Pancreas (tissue), 10 donors: ENCODE data around the gene B4GALT4. TPM values are rescaled to one million over a fixed set of nuclear protein-coding genes. Genes with fewer than 3 reads are reported as not detected.

Source experiments
- ATAC-seq, 4 donors: fragments of 200-7000 bp; cut with Tn5 transposase; one replicate each; pipeline versions ENCODE4 v1.8.0 to v1.9.1; 2020; ENCODE audit warnings: mild to moderate bottlenecking in 4 of 4, moderate library complexity in 4 of 4
- DNase-seq, 6 donors: peaks; one replicate each; pipeline ENCODE4 v3.0.0-alpha.2; 2020
- FAIRE-seq: peaks from 2 replicates; lab custom pipeline; 2012; peaks lifted over from hg19 to GRCh38; lab: Jason Lieb, UNC
- H3K27ac ChIP-seq, 4 donors: fragments of 200-600 bp; sonication (generic); 1 replicate in 3 of 4; 2 replicates in 1 of 4; pipeline versions ENCODE4 v1.5.0 to v1.8.0; 2020
- H3K27me3 ChIP-seq, 4 donors: fragments of 200-600 bp; one replicate each; pipeline ENCODE4 v1.8.0; 2021
- H3K36me3 ChIP-seq, 3 donors: fragments of 200-600 bp; sonication (generic) in 1 of 3; one replicate each; pipeline versions ENCODE4 v1.5.0 to v1.8.0; 2020 to 2021
- H3K4me1 ChIP-seq, 3 donors: fragments of 200-600 bp; one replicate each; pipeline ENCODE4 v1.8.0; 2021
- H3K4me3 ChIP-seq, 4 donors: fragments of 200-600 bp; sonication (generic) in 2 of 4; one replicate each; pipeline versions ENCODE4 v1.5.0 to v1.8.0; 2020 to 2021
- H3K9me3 ChIP-seq, 4 donors: fragments of 200-600 bp; one replicate each; pipeline ENCODE4 v1.8.0; 2021
- WGBS, 2 donors: extraction: QIAGEN DNeasy Blood & Tissue Kit; methylation state at CpG; one replicate each; pipeline ENCODE4 v1.1.7; 2013; 5-methylcytosine and 5-hydroxymethylcytosine counted together
- intact Hi-C, 3 donors: fragments of 100-400 bp; cut with DNase I; formaldehyde crosslinking; loops; one replicate each; pipeline versions ENCODE4 v1.11.1 to v1.14.2; 2022
- polyA plus RNA-seq, 2 donors: library from polyadenylated mRNA; stranded (reverse); fragments of 200-250 nt; gene quantifications; one replicate each; pipeline ENCODE4 v1.2.3, GENCODE V29; 2013
- total RNA-seq, 6 donors: library from RNA; stranded (reverse); fragmentation: NEBNext Ultra II Directional in 4 of 6; extraction: Animal tissue kit (Norgen Biotek cat#: 25700) in 4 of 6; gene quantifications; one replicate each; pipeline versions ENCODE4 v1.2.1 to v1.2.4, GENCODE V29; 2021 to 2023
- TF ChIP-seq, protein P1 (sequence below), 4 donors: fragments of 200-600 bp; sonication (generic) in 3 of 4; IDR thresholded peaks; one replicate each; pipeline versions ENCODE4 v1.5.0 to v1.8.0; 2021; ENCODE audit warnings: antibody characterized with exemption in 4 of 4
- donor health status: healthy with polysubstance abuse.
- donor health status: DM: no; HTN: no; CAD: no; lungs with moderate emphysema.
- donor health status: DM: no; HTN: no; CAD: no.
- donor health status: control.
- donor health status: control.
- donor health status: Bipolar disorder and iron deficiency.
- donor health status: DM: yes; HTN: yes; CAD: no.
- donor health status: DM: no; HTN: no; CAD: no.
- donor health status: DM: no; HTN: no; CAD: no.
- donor health status: DM: yes; HTN: yes; CAD: no.

Gene B4GALT4, protein sequence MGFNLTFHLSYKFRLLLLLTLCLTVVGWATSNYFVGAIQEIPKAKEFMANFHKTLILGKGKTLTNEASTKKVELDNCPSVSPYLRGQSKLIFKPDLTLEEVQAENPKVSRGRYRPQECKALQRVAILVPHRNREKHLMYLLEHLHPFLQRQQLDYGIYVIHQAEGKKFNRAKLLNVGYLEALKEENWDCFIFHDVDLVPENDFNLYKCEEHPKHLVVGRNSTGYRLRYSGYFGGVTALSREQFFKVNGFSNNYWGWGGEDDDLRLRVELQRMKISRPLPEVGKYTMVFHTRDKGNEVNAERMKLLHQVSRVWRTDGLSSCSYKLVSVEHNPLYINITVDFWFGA
- total RNA-seq (10 to 100 TPM in 5 of 6 donors, 1 to 10 TPM in 1; 9.1 to 20.1 (median 13.8) TPM), polyA plus RNA-seq (10 to 100 TPM; 17.7 to 22.9 TPM)

DNA sequence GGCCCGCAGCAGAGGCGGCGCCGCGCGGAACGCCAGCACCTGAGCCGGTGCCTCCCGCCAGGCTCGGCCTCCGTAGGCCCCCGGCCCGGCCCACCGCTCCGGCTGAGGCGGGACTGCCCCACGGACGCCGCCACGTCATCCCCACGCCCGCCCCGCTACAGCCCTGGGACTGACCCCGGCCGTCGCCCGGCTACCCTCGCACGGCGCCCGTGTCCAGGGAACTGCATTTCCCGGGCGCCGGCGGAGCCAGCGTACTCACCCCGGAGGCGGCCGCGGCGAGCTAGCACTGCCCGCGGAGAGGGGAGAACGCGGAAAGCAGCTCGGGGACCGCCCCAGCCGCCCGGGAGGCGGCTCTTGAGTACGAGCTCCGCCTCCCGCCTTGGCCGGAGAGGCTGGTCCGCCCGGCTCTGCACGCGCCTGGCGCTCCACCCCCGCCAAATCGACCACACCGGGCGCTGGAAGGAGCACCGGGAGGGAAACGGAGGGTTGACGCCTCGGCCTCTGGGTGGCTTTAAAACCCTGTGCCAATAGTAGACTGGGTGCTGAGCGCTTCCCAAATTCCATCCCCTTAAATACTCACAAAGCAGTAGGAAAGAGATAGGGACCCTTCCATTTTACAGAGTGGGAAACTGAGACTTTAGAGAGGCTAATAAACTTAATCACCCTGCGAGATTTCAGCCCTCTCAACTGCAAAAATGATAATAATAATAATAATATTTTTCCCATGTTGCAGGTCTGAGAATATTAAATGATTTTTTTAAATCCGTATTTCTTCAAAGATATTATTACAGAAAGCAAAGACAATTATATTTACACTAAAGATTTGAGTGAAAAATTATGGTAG lies at the start of gene B4GALT4:
Gene B4GALT4 (minus strand): TSS at position 288 of the 844 bp plus-strand sequence. CDS start 10,779 bp downstream, outside the sequence.
- H3K4me3 ChIP-seq = peak within 1 kb of the TSS; percentile 56 to 85 (median 65)
- peaks cover 15 to 19% (median 19%) of the 10 kb centered on the region in 3 donors for H3K4me1 ChIP-seq
- TF ChIP-seq, protein P1, sequence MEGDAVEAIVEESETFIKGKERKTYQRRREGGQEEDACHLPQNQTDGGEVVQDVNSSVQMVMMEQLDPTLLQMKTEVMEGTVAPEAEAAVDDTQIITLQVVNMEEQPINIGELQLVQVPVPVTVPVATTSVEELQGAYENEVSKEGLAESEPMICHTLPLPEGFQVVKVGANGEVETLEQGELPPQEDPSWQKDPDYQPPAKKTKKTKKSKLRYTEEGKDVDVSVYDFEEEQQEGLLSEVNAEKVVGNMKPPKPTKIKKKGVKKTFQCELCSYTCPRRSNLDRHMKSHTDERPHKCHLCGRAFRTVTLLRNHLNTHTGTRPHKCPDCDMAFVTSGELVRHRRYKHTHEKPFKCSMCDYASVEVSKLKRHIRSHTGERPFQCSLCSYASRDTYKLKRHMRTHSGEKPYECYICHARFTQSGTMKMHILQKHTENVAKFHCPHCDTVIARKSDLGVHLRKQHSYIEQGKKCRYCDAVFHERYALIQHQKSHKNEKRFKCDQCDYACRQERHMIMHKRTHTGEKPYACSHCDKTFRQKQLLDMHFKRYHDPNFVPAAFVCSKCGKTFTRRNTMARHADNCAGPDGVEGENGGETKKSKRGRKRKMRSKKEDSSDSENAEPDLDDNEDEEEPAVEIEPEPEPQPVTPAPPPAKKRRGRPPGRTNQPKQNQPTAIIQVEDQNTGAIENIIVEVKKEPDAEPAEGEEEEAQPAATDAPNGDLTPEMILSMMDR (IDR thresholded peaks at IDR 0.05) = no peak
- no peaks in the 10 kb centered on the region for H3K9me3 ChIP-seq
- peak within 1 kb of the TSS; percentile 88 to 91 (median 90) for H3K27ac ChIP-seq
- intact Hi-C loops = loop anchor here in 1 of 3 donors (10.0 kb wide), 1 partner anchor 96 kb away; the partner anchor contains the start of gene TEX55
- WGBS, 2 donors = 1% methylated on average over 53 to 70 of the region's 70 CpGs
- ATAC-seq = peak; percentile 94 to 97 (median 95)
- FAIRE-seq = no peak
- peak; percentile 88 to 95 (median 90) for DNase-seq
- H3K27me3 ChIP-seq = no peaks in the 10 kb centered on the region
- peaks cover 0 to 8% (median 0%) of the 10 kb centered on the region in 3 donors for H3K36me3 ChIP-seq

DNA sequence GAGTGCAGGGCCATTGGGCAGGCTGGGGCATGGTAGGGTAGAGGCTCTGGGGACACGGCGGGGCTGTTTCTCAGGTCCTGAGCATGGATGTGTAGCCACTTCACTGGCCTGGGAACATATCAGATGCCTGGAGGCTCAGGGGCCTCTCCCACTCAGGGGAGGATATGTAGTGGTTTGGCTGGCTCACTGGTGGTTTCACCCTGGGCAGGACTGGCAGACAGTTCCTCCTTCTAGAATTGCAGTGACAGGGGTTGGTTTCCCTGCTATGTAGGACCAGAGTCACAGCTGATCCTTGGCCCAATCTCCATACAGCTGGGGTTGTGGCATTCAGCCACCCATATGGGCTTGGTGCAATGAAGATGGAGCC lies 48.7 kb upstream of the B4GALT4 start:
- H3K27me3 ChIP-seq = no peaks in the 10 kb centered on the region
- FAIRE-seq (no peak), ATAC-seq (peak in 1 of 4 donors; percentile 8), DNase-seq (no peak)
- TF ChIP-seq, protein P1 (IDR thresholded peaks at IDR 0.05) = no peak
- no peaks in the 10 kb centered on the region for H3K9me3 ChIP-seq
- H3K4me3 ChIP-seq = no peak overlapping the region
- H3K4me1 ChIP-seq = peaks cover 0 to 5% (median 4%) of the 10 kb centered on the region in 3 donors
- intact Hi-C loops = no loop called here
- WGBS, 2 donors = 93 to 96% methylated on average over 2 of the region's 2 CpGs
- no peaks in the 10 kb centered on the region for H3K36me3 ChIP-seq
- H3K27ac ChIP-seq = no peak overlapping the region

DNA sequence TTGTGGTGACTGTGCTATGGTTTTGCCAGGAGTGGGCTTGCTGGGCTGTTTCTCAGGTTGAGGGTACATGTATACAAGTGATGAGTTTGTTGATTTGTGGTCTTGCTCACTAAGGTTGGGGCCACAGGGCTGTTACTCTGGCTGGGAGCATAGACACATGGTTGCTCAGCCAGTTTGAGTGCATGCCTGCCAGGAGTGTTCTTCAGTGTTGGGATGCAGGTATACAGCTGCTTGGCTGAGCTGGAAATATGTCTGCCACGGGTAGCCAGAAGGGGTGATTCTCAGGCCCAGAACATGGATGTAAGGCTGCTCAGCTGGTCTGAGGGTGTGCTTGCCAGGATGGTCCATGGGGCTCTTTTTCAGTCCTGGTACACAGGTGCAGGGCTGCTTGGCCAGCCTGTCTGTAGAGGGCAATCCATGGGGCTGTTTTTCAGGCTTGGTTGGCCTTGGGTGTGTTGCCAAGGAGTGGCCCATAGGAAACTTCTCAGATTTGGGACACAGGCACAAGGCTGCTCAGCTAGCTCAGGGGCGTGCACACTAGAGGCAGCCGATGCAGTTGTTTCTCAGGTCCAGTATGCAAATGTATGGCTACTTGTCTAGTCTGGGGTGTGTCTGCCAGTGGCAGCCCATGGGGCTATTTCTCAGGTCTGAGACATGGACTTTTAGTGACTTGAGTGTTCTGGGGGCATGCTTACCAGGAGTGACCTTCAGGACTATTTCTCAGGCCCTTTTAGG lies 48.2 kb upstream of the B4GALT4 start:
- Histone ChIP-seq H3K4me1 (peaks cover 0 to 5% (median 4%) of the 10 kb centered on the region in 3 donors), H3K27ac (no peak overlapping the region), H3K9me3 (no peaks in the 10 kb centered on the region), H3K36me3 (no peaks in the 10 kb centered on the region), H3K4me3 (no peak overlapping the region), H3K27me3 (no peaks in the 10 kb centered on the region)
- WGBS, 2 donors = 72 to 90% methylated on average over 3 of the region's 3 CpGs
- no peak for DNase-seq
- intact Hi-C loops = no loop called here
- no peak for ATAC-seq
- no peak for FAIRE-seq
- TF ChIP-seq, protein P1 (IDR thresholded peaks at IDR 0.05) = no peak

DNA sequence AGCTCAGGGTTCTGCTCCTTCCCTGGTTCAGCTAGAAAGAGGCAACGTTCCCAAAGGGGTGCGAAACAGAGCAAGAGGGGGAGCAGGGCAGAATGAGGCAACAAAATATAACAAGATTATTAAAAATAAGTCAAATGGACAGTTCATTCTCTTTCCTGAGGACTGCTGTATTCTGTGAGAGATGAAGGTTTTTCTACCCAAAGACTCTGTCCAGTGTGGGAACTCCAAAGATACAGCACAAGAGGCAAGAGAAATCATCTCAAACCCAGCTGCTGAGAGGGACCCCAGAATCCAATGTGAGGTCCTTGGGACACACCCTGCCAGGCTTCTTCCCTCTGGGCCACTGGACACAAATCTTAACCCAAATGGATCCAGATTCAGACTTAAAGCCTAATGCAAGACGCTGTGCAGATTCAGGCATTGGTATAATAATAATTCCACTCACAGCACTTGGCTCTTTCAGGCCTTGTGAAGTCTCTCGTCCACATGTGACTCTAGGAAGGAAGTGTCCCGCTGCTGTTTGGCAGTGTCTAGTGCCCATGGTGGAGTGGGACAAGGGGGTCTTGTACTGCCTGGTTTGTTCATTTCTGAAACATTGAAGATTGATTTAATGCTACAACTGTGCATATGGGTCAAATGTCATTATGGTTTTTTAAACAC lies 39.0 kb upstream of the B4GALT4 start:
- 82 to 83% methylated on average over 5 of the region's 5 CpGs for WGBS, 2 donors
- Histone ChIP-seq H3K4me3 (no peak overlapping the region), H3K27ac (no peak overlapping the region), H3K27me3 (no peaks in the 10 kb centered on the region), H3K4me1 (no peaks in the 10 kb centered on the region), H3K36me3 (no peaks in the 10 kb centered on the region), H3K9me3 (no peaks in the 10 kb centered on the region)
- DNase-seq = no peak
- TF ChIP-seq, protein P1 (IDR thresholded peaks at IDR 0.05) = no peak
- FAIRE-seq = no peak
- ATAC-seq = no peak
- intact Hi-C loops = no loop called here
